Mucosa of descending colon (tissue), 3 donors: Measurements from ENCODE around the gene MAGI2. TPM values are rescaled to one million over a fixed set of nuclear protein-coding genes. Genes with fewer than 3 reads are reported as not detected.

Source experiments
- ATAC-seq: fragments of 200-7000 bp; cut with Tn5 transposase; one replicate; pipeline ENCODE4 v1.9.1; 2020; ENCODE audit warnings: mild to moderate bottlenecking, moderate library complexity
- DNase-seq, 3 donors: peaks; one replicate each; pipeline ENCODE4 v3.0.0-alpha.2; 2020
- H3K36me3 ChIP-seq: fragments of 200-600 bp; one replicate; pipeline ENCODE4 v1.8.0; 2021; ENCODE audit warnings: low read depth, mild to moderate bottlenecking
- H3K4me1 ChIP-seq: fragments of 200-600 bp; one replicate; pipeline ENCODE4 v1.8.0; 2021; ENCODE audit warnings: low read depth, mild to moderate bottlenecking
- H3K4me3 ChIP-seq: fragments of 200-600 bp; one replicate; pipeline ENCODE4 v1.8.0; 2021; ENCODE audit warnings: mild to moderate bottlenecking
- H3K9me3 ChIP-seq: fragments of 200-600 bp; one replicate; pipeline ENCODE4 v1.8.0; 2021; ENCODE audit warnings: mild to moderate bottlenecking
- CTCF ChIP-seq: fragments of 200-600 bp; IDR thresholded peaks from one replicate; pipeline ENCODE4 v1.8.0; 2022; ENCODE audit warnings: antibody characterized with exemption, mild to moderate bottlenecking
- intact Hi-C, 2 donors: fragments of 100-400 bp; cut with DNase I in 1 of 2; cut with micrococcal nuclease in 1 of 2; formaldehyde crosslinking; loops; one replicate each; pipeline versions ENCODE4 v1.11.0 to v1.11.1; 2022; cut with DNase I, micrococcal nuclease
- total RNA-seq, 3 donors: library from RNA; stranded (reverse); fragmentation: NEBNext Ultra II Directional in 2 of 3; extraction: Animal tissue kit (Norgen Biotek cat#: 25700) in 2 of 3; gene quantifications; one replicate each; pipeline versions ENCODE4 v1.2.1 to v1.2.4, GENCODE V29; 2021 to 2023
- donor health status: DM: no; HTN: no; CAD: no; lungs with moderate emphysema.
- donor health status: DM: no; HTN: no; CAD: no.
- donor health status: DM: no; HTN: yes; CAD: no.

Gene MAGI2
- total RNA-seq, 3 donors from 2014 or later: 1.9 to 14.5 (median 2.7) TPM

GRCh38 chr7:79455173-79455790 lies 1.8 kb upstream of the MAGI2 start:
- H3K36me3 ChIP-seq: no peaks in the 10 kb centered on the region
- H3K4me1 ChIP-seq: no peaks in the 10 kb centered on the region
- intact Hi-C loops: no loop called here
- TF ChIP-seq CTCF: no peak
- H3K9me3 ChIP-seq: no peaks in the 10 kb centered on the region
- no peak overlapping the region for H3K4me3 ChIP-seq
- ATAC-seq: no peak
- DNase-seq: no peak

DNA sequence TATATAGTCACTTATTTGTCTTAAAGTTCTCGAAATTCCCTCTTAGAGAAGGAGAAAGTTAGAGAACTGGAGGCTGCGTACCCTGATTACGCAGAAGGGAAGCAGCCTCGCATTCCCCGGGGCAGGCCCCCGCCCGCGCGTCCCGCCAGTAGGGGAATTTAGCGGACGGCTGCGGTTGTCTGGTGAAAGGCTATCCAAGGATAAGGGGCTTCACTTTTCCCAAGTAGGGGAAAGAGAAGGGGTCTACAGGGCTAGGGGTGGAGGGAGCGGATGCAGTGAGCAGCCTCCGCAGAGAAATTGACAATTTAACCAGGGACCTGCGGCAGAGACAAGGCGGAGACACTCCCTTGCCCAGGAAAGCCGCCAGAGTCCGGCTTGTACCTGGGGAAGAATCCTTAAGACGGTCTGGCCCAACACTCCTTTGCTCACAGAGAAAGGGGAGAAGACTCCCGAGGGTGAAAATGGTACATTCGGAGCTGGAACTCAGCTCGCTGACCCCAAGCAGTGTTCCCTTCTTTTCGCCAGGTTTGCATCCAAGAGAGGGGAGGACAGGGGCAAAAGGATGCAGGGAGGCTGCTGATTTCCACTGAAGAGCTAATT lies 994 bp upstream of the MAGI2 start:
- DNase-seq: peak; percentile 6 to 23 (median 22)
- H3K36me3 ChIP-seq: no peaks in the 10 kb centered on the region
- TF ChIP-seq CTCF: no peak
- intact Hi-C loops: no loop called here
- no peaks in the 10 kb centered on the region for H3K9me3 ChIP-seq
- peak; percentile 10 for ATAC-seq
- peak overlapping the region; percentile 26 for H3K4me3 ChIP-seq
- no peaks in the 10 kb centered on the region for H3K4me1 ChIP-seq

DNA sequence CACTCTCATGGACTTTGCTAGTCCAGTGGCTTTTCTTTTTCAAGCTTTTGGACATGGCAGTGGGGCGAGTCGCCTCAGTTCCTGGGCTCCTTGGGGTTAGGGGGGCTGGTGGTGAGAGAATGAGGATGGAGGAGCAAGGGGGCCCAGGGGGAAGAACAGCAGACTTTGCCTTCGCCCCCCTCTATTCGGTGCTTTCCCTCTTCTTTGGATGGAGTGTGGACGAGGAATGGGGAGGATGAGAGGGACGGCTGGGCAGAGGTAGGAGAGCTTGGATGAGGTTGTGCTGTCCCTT lies 255 bp downstream of the MAGI2 start:
- Histone ChIP-seq H3K4me1 (no peaks in the 10 kb centered on the region), H3K4me3 (no peak overlapping the region), H3K9me3 (no peaks in the 10 kb centered on the region), H3K36me3 (no peaks in the 10 kb centered on the region)
- intact Hi-C loops: no loop called here
- ATAC-seq (no peak), DNase-seq (no peak)
- no peak for TF ChIP-seq CTCF

GRCh38 chr7:79452495-79453265 lies 787 bp downstream of the MAGI2 start:
- ATAC-seq (no peak), DNase-seq (peak in 2 of 3 donors; percentile 24 to 50)
- intact Hi-C loops: no loop called here
- no peaks in the 10 kb centered on the region for H3K36me3 ChIP-seq
- TF ChIP-seq CTCF: no peak
- no peaks in the 10 kb centered on the region for H3K9me3 ChIP-seq
- no peak overlapping the region for H3K4me3 ChIP-seq
- H3K4me1 ChIP-seq: no peaks in the 10 kb centered on the region

GRCh38 chr7:79452032-79452494 lies 1.4 kb downstream of the MAGI2 start:
- H3K9me3 ChIP-seq: no peaks in the 10 kb centered on the region
- H3K4me3 ChIP-seq: no peak overlapping the region
- intact Hi-C loops: no loop called here
- H3K36me3 ChIP-seq: no peaks in the 10 kb centered on the region
- no peak for TF ChIP-seq CTCF
- DNase-seq (peak; percentile 55 to 78 (median 61)), ATAC-seq (peak; percentile 73)
- H3K4me1 ChIP-seq: no peaks in the 10 kb centered on the region
